ENCODE results near the gene PPM1E.
A peak's percentile ranks its signal among the peaks of the same experiment; 100 is the strongest.
"Not testable (repeated sequence)": the region's sequence is repeated elsewhere in the genome, so short reads cannot be mapped to it uniquely, and the experiment has no call there.

Gene PPM1E

GRCh38 chr17:58850106-58850505 lies 94.5 kb downstream of the PPM1E start:
- DNase-seq: not testable (repeated sequence)

GRCh38 chr17:58865301-58865700 lies 109.6 kb downstream of the PPM1E start:
- no peak for DNase-seq

- DNase-seq: no peak
Measured at GRCh38 chr17:58870747-58871146, 115.1 kb downstream of the PPM1E start.

- no peak for DNase-seq
Measured at GRCh38 chr17:58873926-58874325, 118.3 kb downstream of the PPM1E start.

GRCh38 chr17:58875261-58875660 lies 119.6 kb downstream of the PPM1E start:
- DNase-seq: no peak

GRCh38 chr17:58884161-58884560 lies 128.5 kb downstream of the PPM1E start:
- no peak for DNase-seq

GRCh38 chr17:58886514-58886913 lies 130.9 kb downstream of the PPM1E start:
- no peak for DNase-seq

- DNase-seq: no peak
Measured at GRCh38 chr17:58889928-58890327, 134.3 kb downstream of the PPM1E start.

GRCh38 chr17:58899191-58899590 lies 143.5 kb downstream of the PPM1E start:
- DNase-seq: no peak

GRCh38 chr17:58902322-58902721 lies 146.7 kb downstream of the PPM1E start:
- DNase-seq: no peak

GRCh38 chr17:58911741-58912343 lies 156.2 kb downstream of the PPM1E start:
- no peak for DNase-seq

- DNase-seq: no peak
Measured at GRCh38 chr17:58913552-58913951, 157.9 kb downstream of the PPM1E start.

- no peak for DNase-seq
Measured at GRCh38 chr17:58913971-58914769, 158.5 kb downstream of the PPM1E start.

- DNase-seq: no peak
Measured at GRCh38 chr17:58917228-58917627, 161.6 kb downstream of the PPM1E start.

- DNase-seq: peak; percentile 74
Measured at GRCh38 chr17:58918072-58918471, 162.4 kb downstream of the PPM1E start.

GRCh38 chr17:58918884-58919283 lies 163.2 kb downstream of the PPM1E start:
- no peak for DNase-seq

GRCh38 chr17:58920773-58921172 lies 165.1 kb downstream of the PPM1E start:
- no peak for DNase-seq

- peak; percentile 63 for DNase-seq
Measured at GRCh38 chr17:58932956-58933355, 177.3 kb downstream of the PPM1E start.

GRCh38 chr17:58936295-58936694 lies 180.6 kb downstream of the PPM1E start:
- DNase-seq: no peak

GRCh38 chr17:58944166-58944565 lies 188.5 kb downstream of the PPM1E start:
- no peak for DNase-seq

GRCh38 chr17:58947411-58947810 lies 191.8 kb downstream of the PPM1E start:
- DNase-seq: no peak

- DNase-seq: no peak
Measured at GRCh38 chr17:58947824-58948223, 192.2 kb downstream of the PPM1E start.

- not testable (repeated sequence) for DNase-seq
Measured at GRCh38 chr17:58954358-58954757, 198.7 kb downstream of the PPM1E start.

- no peak for DNase-seq
Measured at GRCh38 chr17:58956997-58957724, 201.5 kb downstream of the PPM1E start.

All from NCI-H146 (cell line).